Measurements from ENCODE around the gene GABRB1. TPM values are rescaled to one million over a fixed set of nuclear protein-coding genes. Genes with fewer than 3 reads are reported as not detected.

Gene GABRB1
- total and polyA plus RNA-seq, 2 experiments from 2014 or later = 0.26 to 0.97 TPM

- no peaks in the 10 kb centered on the region for H4K20me1 ChIP-seq (replicated peaks; ENCODE audit: insufficient read depth)
- H3K79me2 ChIP-seq (replicated peaks; ENCODE audit: insufficient read depth) = no peaks in the 10 kb centered on the region
- H3K9me2 ChIP-seq (ENCODE audit: insufficient read depth) = no peaks in the 10 kb centered on the region
- H3F3A ChIP-seq (replicated peaks; ENCODE audit: low read depth) = no peaks in the 10 kb centered on the region
- H3K36me3 ChIP-seq (ENCODE audit: insufficient read depth) = no peaks in the 10 kb centered on the region
- TF ChIP-seq CTCF (conservative IDR thresholded peaks at IDR 0.05; ENCODE audit: low read depth in 2 of 2) (no peak), NANOG (IDR thresholded peaks at IDR 0.05; ENCODE audit: borderline replicate concordance) (no peak), EZH2phosphoT487 (IDR thresholded peaks at IDR 0.05; ENCODE audit: unreplicated experiment) (no peak), ZNF331 (CRISPR knock-in tag; IDR thresholded peaks at IDR 0.05; ENCODE audit: low read depth) (no peak), CREB1 (CRISPR knock-in tag; IDR thresholded peaks at IDR 0.05; ENCODE audit: low read depth) (no peak), REST (IDR thresholded peaks at IDR 0.05; ENCODE audit: unreplicated experiment) (no peak), STAT1 (IDR thresholded peaks at IDR 0.05; ENCODE audit: unreplicated experiment) (no peak), ZNF114 (CRISPR knock-in tag; IDR thresholded peaks at IDR 0.05) (no peak), JUNB (IDR thresholded peaks at IDR 0.05; ENCODE audit: unreplicated experiment) (no peak), EZH2 (IDR thresholded peaks at IDR 0.05; ENCODE audit: low read depth, unreplicated experiment) (no peak), POLR2AphosphoS5 (IDR thresholded peaks at IDR 0.05; ENCODE audit: low read depth) (no peak)
- TF ChIP-seq, protein P1, sequence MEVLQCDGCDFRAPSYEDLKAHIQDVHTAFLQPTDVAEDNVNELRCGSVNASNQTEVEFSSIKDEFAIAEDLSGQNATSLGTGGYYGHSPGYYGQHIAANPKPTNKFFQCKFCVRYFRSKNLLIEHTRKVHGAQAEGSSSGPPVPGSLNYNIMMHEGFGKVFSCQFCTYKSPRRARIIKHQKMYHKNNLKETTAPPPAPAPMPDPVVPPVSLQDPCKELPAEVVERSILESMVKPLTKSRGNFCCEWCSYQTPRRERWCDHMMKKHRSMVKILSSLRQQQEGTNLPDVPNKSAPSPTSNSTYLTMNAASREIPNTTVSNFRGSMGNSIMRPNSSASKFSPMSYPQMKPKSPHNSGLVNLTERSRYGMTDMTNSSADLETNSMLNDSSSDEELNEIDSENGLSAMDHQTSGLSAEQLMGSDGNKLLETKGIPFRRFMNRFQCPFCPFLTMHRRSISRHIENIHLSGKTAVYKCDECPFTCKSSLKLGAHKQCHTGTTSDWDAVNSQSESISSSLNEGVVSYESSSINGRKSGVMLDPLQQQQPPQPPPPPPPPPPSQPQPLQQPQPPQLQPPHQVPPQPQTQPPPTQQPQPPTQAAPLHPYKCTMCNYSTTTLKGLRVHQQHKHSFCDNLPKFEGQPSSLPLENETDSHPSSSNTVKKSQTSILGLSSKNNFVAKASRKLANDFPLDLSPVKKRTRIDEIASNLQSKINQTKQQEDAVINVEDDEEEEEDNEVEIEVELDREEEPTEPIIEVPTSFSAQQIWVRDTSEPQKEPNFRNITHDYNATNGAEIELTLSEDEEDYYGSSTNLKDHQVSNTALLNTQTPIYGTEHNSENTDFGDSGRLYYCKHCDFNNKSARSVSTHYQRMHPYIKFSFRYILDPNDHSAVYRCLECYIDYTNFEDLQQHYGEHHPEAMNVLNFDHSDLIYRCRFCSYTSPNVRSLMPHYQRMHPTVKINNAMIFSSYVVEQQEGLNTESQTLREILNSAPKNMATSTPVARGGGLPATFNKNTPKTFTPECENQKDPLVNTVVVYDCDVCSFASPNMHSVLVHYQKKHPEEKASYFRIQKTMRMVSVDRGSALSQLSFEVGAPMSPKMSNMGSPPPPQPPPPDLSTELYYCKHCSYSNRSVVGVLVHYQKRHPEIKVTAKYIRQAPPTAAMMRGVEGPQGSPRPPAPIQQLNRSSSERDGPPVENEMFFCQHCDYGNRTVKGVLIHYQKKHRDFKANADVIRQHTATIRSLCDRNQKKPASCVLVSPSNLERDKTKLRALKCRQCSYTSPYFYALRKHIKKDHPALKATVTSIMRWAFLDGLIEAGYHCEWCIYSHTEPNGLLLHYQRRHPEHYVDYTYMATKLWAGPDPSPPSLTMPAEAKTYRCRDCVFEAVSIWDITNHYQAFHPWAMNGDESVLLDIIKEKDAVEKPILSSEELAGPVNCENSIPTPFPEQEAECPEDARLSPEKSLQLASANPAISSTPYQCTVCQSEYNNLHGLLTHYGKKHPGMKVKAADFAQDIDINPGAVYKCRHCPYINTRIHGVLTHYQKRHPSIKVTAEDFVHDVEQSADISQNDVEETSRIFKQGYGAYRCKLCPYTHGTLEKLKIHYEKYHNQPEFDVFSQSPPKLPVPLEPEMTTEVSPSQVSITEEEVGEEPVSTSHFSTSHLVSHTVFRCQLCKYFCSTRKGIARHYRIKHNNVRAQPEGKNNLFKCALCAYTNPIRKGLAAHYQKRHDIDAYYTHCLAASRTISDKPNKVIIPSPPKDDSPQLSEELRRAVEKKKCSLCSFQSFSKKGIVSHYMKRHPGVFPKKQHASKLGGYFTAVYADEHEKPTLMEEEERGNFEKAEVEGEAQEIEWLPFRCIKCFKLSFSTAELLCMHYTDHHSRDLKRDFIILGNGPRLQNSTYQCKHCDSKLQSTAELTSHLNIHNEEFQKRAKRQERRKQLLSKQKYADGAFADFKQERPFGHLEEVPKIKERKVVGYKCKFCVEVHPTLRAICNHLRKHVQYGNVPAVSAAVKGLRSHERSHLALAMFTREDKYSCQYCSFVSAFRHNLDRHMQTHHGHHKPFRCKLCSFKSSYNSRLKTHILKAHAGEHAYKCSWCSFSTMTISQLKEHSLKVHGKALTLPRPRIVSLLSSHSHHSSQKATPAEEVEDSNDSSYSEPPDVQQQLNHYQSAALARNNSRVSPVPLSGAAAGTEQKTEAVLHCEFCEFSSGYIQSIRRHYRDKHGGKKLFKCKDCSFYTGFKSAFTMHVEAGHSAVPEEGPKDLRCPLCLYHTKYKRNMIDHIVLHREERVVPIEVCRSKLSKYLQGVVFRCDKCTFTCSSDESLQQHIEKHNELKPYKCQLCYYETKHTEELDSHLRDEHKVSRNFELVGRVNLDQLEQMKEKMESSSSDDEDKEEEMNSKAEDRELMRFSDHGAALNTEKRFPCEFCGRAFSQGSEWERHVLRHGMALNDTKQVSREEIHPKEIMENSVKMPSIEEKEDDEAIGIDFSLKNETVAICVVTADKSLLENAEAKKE (CRISPR knock-in tag; IDR thresholded peaks at IDR 0.05) = no peak
- TF ChIP-seq, protein P2, sequence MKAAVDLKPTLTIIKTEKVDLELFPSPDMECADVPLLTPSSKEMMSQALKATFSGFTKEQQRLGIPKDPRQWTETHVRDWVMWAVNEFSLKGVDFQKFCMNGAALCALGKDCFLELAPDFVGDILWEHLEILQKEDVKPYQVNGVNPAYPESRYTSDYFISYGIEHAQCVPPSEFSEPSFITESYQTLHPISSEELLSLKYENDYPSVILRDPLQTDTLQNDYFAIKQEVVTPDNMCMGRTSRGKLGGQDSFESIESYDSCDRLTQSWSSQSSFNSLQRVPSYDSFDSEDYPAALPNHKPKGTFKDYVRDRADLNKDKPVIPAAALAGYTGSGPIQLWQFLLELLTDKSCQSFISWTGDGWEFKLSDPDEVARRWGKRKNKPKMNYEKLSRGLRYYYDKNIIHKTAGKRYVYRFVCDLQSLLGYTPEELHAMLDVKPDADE (IDR thresholded peaks at IDR 0.05) = no peak
- H3K4me2 ChIP-seq = no peak overlapping the region
- no peak overlapping the region for H3K27ac Mint-ChIP-seq
- ATAC-seq (no peak), DNase-seq (ENCODE audit: low spot score) (no peak)
- no peaks in the 10 kb centered on the region for H3K27me3 ChIP-seq (ENCODE audit: insufficient read depth)
- H3K4me1 Mint-ChIP-seq = no peaks in the 10 kb centered on the region
- H3K27ac ChIP-seq (ENCODE audit: low read depth) = no peak overlapping the region
- no peaks in the 10 kb centered on the region for H3K36me3 Mint-ChIP-seq (ENCODE audit: low read depth)
- no peak overlapping the region for H3K4me3 ChIP-seq
- H3K4me1 ChIP-seq (ENCODE audit: insufficient read depth) = no peaks in the 10 kb centered on the region
- no peaks in the 10 kb centered on the region for H3K9me3 Mint-ChIP-seq
- no peak overlapping the region for H2AFZ ChIP-seq
- no peaks in the 10 kb centered on the region for H3K27me3 Mint-ChIP-seq (ENCODE audit: insufficient read depth, low read depth, poor library complexity)
- H3K4me3 Mint-ChIP-seq = no peak overlapping the region
Observed at GRCh38 chr4:47221721-47222120, 190.4 kb downstream of the GABRB1 start.

Measured in GM23338 (cell line).